Keratinocyte (primary cell): Measurements from ENCODE around the gene OPN5.

Experiments used
- EZH2 ChIP-seq: IDR thresholded peaks from one replicate; pipeline ENCODE4 v1.6.1; 2012; ENCODE audit warnings: inconsistent platforms, mild to moderate bottlenecking, low read length, moderate library complexity
- TF ChIP-seq, protein P1 (sequence below), 3 experiments: IDR thresholded peaks in 1 of 3; conservative IDR thresholded peaks in 1 of 3; optimal IDR thresholded peaks in 1 of 3; 2 replicates in 2 of 3; 3 replicates in 1 of 3; pipeline versions ENCODE3 to v1.5.1; 2011; ENCODE audit warnings: low read length in 3 of 3, mild to moderate bottlenecking in 3 of 3, moderate library complexity in 2 of 3, control low read depth in 1 of 3, inconsistent platforms in 1 of 3; ENCODE audit not compliant: insufficient read depth in 2 of 3; ENCODE audit errors: extremely low read depth in 1 of 3

DNA sequence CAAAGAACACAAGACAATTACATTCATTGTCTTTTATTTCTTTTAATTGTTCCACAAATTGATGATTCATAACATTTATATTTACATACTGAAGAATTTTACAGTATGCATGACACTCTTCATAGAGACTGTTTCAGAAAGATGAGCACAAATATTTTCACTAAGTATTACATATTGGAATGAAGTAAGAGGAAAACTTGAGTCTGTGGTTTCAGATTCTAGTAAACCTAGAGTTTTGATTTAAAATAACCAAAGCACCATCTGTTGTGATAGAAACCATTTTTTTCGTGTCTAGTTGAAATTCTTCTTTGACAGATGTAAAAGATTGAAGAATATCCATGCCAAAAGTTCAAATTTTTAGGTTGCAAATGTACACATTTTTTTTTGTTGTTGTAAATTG, 32.1 kb upstream of the OPN5 start:
- TF ChIP-seq, protein P1, sequence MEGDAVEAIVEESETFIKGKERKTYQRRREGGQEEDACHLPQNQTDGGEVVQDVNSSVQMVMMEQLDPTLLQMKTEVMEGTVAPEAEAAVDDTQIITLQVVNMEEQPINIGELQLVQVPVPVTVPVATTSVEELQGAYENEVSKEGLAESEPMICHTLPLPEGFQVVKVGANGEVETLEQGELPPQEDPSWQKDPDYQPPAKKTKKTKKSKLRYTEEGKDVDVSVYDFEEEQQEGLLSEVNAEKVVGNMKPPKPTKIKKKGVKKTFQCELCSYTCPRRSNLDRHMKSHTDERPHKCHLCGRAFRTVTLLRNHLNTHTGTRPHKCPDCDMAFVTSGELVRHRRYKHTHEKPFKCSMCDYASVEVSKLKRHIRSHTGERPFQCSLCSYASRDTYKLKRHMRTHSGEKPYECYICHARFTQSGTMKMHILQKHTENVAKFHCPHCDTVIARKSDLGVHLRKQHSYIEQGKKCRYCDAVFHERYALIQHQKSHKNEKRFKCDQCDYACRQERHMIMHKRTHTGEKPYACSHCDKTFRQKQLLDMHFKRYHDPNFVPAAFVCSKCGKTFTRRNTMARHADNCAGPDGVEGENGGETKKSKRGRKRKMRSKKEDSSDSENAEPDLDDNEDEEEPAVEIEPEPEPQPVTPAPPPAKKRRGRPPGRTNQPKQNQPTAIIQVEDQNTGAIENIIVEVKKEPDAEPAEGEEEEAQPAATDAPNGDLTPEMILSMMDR (optimal IDR thresholded peaks at IDR 0.05 in 1 of 3, IDR thresholded peaks at IDR 0.05 in 1 of 3, conservative IDR thresholded peaks at IDR 0.05 in 1 of 3; ENCODE audit: extremely low read depth in 1 of 3, insufficient read depth in 2 of 3, low read length in 3 of 3), result no peak
- TF ChIP-seq EZH2, result no peak
